Astrocyte of the cerebellum (primary cell): ENCODE measurements around the gene GRAMD1B.

ENCODE experiments used
- DNase-seq: peaks from one replicate; pipeline ENCODE4 v3.0.0-alpha.2; 2011; ENCODE audit warnings: low read depth
- H3K4me3 ChIP-seq: 2 replicates; pipeline ENCODE4 v1.5.1; 2011; ENCODE audit warnings: mild to moderate bottlenecking, low read depth, low read length, moderate library complexity
- in situ Hi-C: cut with HindIII; loops from 2 replicates; pipeline ENCODE4 v1.10.0; 2017; ENCODE audit warnings: low sequenced_read_pairs
- TF ChIP-seq, protein P1 (sequence below): IDR thresholded peaks from 2 replicates; pipeline ENCODE4 v1.5.1; 2012; ENCODE audit warnings: low read length, low read depth, moderate library complexity, mild to moderate bottlenecking; ENCODE audit errors: missing control alignments

The GRAMD1B gene

DNA sequence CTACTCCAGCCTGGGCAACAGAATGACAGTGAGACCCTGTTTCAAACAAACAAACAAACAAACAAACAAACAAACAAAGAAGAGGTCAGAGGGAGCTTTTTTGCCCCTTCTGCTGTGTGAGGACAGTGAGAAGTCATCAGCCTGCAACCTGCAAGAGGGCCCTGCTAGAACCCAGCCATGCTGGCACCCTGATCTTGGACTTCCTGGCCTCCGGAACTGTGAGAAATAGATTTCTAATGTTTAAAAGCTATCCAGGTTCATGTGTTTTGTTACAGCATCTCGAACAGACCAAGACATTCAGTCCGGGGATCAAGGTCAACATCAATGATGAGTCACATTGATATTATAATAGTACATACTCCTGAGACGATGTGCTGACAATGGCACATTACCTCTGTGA lies 41.4 kb upstream of the GRAMD1B start:
- in situ Hi-C loops = no loop called here
- no peak for DNase-seq
- H3K4me3 ChIP-seq = no peak overlapping the region
- TF ChIP-seq, protein P1, sequence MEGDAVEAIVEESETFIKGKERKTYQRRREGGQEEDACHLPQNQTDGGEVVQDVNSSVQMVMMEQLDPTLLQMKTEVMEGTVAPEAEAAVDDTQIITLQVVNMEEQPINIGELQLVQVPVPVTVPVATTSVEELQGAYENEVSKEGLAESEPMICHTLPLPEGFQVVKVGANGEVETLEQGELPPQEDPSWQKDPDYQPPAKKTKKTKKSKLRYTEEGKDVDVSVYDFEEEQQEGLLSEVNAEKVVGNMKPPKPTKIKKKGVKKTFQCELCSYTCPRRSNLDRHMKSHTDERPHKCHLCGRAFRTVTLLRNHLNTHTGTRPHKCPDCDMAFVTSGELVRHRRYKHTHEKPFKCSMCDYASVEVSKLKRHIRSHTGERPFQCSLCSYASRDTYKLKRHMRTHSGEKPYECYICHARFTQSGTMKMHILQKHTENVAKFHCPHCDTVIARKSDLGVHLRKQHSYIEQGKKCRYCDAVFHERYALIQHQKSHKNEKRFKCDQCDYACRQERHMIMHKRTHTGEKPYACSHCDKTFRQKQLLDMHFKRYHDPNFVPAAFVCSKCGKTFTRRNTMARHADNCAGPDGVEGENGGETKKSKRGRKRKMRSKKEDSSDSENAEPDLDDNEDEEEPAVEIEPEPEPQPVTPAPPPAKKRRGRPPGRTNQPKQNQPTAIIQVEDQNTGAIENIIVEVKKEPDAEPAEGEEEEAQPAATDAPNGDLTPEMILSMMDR = no peak

DNA sequence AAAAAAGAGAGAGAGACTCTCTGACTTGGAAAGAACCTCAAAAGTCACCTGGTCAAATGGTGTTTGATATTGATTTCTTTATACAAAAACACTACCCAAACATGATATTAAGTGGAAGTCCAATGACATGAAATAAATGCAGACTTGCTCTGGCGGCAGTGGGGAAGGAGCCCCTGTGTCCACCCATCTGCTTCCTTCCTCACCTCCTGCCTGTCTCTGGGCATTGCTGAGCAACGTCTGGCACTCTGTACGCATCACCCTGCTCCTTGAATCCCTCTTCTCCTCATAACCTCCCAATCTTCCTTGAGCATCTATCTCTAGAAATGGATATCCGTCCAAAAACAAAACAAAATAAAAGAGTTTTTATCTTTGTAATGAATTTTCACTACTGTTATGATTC lies 39.9 kb upstream of the GRAMD1B start:
- H3K4me3 ChIP-seq = no peak overlapping the region
- TF ChIP-seq, protein P1 = no peak
- in situ Hi-C loops = no loop called here
- DNase-seq = no peak

DNA sequence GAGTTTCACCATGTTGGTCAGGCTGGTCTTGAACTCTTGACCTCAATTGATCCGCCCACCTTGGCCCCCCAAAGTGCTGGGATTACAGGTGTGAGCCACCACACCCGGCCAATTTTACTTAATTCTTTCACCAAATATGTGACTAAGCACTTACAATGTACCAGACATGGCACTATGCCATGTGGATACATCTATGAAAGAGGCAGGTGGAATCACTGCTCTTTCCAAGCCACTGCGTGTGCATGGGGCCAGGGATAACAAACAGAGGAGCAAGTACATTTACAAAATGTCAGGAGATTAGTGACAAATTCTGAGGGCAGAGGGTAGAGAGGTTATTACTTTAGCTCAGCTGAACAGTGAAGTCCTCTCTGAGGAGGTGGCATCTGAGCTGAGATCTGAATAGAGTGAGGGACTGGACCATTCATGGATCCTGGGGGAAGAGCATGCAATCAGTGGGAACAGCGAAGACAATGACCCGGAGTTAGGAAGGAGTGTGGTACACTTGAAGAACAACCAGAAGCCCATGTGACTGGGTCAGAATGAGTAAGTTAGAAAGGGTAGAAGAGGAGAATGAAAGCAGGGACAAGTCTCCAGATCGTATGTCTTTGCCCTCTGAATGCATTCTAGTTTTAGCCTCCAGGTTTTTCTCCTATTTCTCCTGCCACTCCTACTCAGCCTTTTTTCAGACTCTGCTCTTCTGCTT lies 38.3 kb upstream of the GRAMD1B start:
- no peak overlapping the region for H3K4me3 ChIP-seq
- in situ Hi-C loops = no loop called here

DNA sequence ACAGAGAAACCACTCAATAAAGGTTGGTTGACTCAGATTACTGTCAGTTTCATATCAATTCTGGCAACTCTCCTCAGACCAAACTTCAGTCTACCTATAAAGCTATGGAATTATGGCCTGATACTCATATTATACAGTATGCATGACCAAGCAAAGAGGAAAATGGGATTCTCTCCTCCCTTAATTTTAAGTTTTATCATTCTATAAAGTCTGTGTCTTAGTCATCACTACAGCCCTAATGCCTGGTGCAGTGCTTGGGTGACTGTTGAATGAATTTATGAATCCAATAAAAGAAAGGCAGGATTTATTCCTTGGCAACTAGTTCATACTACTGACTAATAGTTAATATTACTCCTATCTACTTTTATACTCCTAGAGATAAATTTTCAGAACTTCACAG lies 37.6 kb upstream of the GRAMD1B start:
- TF ChIP-seq, protein P1 = no peak
- H3K4me3 ChIP-seq = no peak overlapping the region
- in situ Hi-C loops = no loop called here
- DNase-seq = no peak

More for the DNA sequence above, 38.3 kb upstream of the GRAMD1B start:
- TF ChIP-seq, protein P1 = no peak
- no peak for DNase-seq

DNA sequence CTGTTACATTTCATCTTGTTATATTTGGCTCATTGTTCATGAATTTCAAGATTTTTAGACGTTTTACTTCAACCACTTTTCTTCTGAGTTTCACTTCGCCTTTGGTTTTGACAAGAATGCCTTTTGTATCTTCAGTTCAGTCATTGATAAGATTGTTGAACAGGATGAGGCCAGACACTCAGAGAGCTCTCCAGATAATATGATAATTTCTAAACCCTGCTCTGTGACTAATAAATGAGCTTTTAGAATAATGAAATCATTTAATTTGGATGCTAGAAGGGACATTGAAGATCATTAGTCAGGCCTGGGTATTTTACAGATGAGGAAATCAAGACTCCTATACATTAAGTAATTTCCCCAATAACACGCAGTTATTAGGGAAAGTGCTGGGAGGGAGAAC lies 37.2 kb upstream of the GRAMD1B start:
- in situ Hi-C loops = no loop called here
- no peak overlapping the region for H3K4me3 ChIP-seq
- TF ChIP-seq, protein P1 = no peak
- DNase-seq = no peak

DNA sequence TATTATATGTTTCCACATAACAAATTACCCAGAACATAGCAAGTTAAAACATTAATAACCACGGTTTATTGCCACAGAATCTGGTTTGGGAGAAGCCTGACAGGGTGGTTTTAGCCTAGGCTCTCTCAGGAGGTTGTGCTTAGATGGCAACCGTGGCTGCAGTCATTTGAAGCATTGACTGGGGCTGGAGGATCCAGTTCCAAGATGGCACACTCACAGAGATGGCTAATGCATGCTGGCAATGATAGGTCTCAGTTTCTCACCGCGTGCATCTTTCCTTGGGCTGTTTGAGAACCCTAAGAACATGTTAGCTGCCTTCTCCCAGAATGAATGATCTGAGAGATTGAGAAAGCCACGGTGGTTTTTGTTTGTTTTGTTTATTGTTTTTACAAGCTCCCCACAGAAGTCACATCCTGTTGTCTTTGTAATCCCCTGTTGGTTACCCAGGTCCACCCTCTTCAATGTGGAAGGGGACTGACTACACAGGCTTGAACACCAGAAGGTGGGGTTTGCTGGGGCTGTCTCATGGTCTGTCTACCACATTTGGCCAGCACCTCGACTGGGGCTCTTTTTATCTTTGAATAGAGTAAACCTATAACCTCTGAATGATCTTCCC lies 36.6 kb upstream of the GRAMD1B start:
- H3K4me3 ChIP-seq = no peak overlapping the region
- TF ChIP-seq, protein P1 = no peak
- in situ Hi-C loops = no loop called here
- no peak for DNase-seq
